HL-60 (cell line): Measurements from ENCODE around the gene SUN5.

Experiments
- DNase-seq, 2 experiments: peaks; one replicate each; pipeline ENCODE4 v3.0.0-alpha.2; 2010 to 2020; ENCODE audit warnings: low read depth in 1 of 2, low spot score in 1 of 2
- H3K27ac ChIP-seq: fragments of 250-450 bp; sonication (Bioruptor Pico); replicated peaks from 2 replicates; pipeline ENCODE4 v1.5.1; 2020; ENCODE audit warnings: mild to moderate bottlenecking, moderate library complexity
- H3K27me3 ChIP-seq: fragments of 250-450 bp; sonication (Bioruptor Pico); 2 replicates; pipeline ENCODE4 v1.5.1; 2021; ENCODE audit warnings: mild to moderate bottlenecking, moderate library complexity; ENCODE audit not compliant: insufficient read depth, poor library complexity, severe bottlenecking
- H3K4me3 ChIP-seq: replicated peaks from 2 replicates; pipeline ENCODE4 v1.5.1; 2011; ENCODE audit warnings: mild to moderate bottlenecking, control low read depth, low read length; ENCODE audit not compliant: insufficient read depth
- GABPA ChIP-seq: IDR thresholded peaks from 2 replicates; pipeline ENCODE4 v1.6.1; 2012; ENCODE audit warnings: low read depth
- POLR2AphosphoS5 ChIP-seq: IDR thresholded peaks from 2 replicates; pipeline ENCODE4 v1.6.1; 2012; ENCODE audit warnings: low read depth
- SPI1 ChIP-seq: IDR thresholded peaks from 2 replicates; pipeline ENCODE4 v1.6.1; 2012; ENCODE audit warnings: low read depth, mild to moderate bottlenecking, borderline replicate concordance
- long read RNA-seq: library from polyadenylated mRNA; unstranded; transcript quantifications from one replicate; pipeline ENCODE4 v2.0.0, GENCODE V29; 2020
- TF ChIP-seq, protein P1 (sequence below): IDR thresholded peaks from one replicate; pipeline ENCODE4 v1.5.1; 2011; ENCODE audit warnings: low read length, control low read depth, inconsistent platforms; ENCODE audit not compliant: insufficient read depth
- TF ChIP-seq, protein P2 (sequence below): IDR thresholded peaks from 2 replicates; pipeline ENCODE4 v1.6.1; 2012; ENCODE audit warnings: low read depth; ENCODE audit not compliant: insufficient replicate concordance

The SUN5 gene, protein sequence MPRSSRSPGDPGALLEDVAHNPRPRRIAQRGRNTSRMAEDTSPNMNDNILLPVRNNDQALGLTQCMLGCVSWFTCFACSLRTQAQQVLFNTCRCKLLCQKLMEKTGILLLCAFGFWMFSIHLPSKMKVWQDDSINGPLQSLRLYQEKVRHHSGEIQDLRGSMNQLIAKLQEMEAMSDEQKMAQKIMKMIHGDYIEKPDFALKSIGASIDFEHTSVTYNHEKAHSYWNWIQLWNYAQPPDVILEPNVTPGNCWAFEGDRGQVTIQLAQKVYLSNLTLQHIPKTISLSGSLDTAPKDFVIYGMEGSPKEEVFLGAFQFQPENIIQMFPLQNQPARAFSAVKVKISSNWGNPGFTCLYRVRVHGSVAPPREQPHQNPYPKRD
- long read RNA-seq, result 0 reads

DNA sequence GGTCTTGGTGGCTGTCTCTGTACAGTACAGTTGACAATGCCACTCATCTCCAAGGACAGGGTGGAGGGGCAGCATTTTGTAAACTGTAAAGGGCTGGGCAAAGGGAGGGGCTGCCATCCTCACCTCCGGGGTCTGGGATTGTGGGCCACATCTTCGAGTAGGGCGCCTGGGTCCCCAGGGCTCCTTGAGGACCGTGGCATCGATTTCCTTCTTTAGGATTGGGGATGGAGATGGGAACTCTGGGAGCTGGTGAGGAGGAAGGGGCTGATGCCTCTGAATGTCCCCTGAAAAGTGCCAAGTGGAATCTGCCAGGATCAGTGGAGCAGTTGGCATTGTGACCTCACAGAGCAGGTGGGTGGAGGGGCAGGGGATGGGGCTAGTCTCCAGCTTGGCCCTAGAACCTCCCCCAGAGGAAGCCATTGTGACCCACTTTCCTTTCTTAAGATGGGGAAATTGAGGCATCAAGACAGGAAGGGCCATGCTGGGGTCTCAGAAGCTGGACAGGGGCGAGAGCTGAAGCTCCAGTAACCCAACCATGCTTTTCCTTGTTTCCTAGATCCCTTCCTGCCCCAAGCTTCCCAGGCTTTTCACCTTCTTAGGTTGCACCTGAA is at the start of gene SUN5:
Gene SUN5, minus strand, starts transcription at position 293 of the 611 bp plus-strand sequence. Its CDS starts 93 bp downstream, at position 200.
- no peak for DNase-seq
- no peak within 1 kb of the TSS for H3K4me3 ChIP-seq
- no peaks in the 10 kb centered on the region for H3K27me3 ChIP-seq
- TF ChIP-seq SPI1 (no peak), POLR2AphosphoS5 (no peak), GABPA (no peak)
- TF ChIP-seq, protein P1, sequence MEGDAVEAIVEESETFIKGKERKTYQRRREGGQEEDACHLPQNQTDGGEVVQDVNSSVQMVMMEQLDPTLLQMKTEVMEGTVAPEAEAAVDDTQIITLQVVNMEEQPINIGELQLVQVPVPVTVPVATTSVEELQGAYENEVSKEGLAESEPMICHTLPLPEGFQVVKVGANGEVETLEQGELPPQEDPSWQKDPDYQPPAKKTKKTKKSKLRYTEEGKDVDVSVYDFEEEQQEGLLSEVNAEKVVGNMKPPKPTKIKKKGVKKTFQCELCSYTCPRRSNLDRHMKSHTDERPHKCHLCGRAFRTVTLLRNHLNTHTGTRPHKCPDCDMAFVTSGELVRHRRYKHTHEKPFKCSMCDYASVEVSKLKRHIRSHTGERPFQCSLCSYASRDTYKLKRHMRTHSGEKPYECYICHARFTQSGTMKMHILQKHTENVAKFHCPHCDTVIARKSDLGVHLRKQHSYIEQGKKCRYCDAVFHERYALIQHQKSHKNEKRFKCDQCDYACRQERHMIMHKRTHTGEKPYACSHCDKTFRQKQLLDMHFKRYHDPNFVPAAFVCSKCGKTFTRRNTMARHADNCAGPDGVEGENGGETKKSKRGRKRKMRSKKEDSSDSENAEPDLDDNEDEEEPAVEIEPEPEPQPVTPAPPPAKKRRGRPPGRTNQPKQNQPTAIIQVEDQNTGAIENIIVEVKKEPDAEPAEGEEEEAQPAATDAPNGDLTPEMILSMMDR, result no peak
- TF ChIP-seq, protein P2, sequence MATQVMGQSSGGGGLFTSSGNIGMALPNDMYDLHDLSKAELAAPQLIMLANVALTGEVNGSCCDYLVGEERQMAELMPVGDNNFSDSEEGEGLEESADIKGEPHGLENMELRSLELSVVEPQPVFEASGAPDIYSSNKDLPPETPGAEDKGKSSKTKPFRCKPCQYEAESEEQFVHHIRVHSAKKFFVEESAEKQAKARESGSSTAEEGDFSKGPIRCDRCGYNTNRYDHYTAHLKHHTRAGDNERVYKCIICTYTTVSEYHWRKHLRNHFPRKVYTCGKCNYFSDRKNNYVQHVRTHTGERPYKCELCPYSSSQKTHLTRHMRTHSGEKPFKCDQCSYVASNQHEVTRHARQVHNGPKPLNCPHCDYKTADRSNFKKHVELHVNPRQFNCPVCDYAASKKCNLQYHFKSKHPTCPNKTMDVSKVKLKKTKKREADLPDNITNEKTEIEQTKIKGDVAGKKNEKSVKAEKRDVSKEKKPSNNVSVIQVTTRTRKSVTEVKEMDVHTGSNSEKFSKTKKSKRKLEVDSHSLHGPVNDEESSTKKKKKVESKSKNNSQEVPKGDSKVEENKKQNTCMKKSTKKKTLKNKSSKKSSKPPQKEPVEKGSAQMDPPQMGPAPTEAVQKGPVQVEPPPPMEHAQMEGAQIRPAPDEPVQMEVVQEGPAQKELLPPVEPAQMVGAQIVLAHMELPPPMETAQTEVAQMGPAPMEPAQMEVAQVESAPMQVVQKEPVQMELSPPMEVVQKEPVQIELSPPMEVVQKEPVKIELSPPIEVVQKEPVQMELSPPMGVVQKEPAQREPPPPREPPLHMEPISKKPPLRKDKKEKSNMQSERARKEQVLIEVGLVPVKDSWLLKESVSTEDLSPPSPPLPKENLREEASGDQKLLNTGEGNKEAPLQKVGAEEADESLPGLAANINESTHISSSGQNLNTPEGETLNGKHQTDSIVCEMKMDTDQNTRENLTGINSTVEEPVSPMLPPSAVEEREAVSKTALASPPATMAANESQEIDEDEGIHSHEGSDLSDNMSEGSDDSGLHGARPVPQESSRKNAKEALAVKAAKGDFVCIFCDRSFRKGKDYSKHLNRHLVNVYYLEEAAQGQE, result no peak
- H3K27ac ChIP-seq, result no peak within 1 kb of the TSS

DNA sequence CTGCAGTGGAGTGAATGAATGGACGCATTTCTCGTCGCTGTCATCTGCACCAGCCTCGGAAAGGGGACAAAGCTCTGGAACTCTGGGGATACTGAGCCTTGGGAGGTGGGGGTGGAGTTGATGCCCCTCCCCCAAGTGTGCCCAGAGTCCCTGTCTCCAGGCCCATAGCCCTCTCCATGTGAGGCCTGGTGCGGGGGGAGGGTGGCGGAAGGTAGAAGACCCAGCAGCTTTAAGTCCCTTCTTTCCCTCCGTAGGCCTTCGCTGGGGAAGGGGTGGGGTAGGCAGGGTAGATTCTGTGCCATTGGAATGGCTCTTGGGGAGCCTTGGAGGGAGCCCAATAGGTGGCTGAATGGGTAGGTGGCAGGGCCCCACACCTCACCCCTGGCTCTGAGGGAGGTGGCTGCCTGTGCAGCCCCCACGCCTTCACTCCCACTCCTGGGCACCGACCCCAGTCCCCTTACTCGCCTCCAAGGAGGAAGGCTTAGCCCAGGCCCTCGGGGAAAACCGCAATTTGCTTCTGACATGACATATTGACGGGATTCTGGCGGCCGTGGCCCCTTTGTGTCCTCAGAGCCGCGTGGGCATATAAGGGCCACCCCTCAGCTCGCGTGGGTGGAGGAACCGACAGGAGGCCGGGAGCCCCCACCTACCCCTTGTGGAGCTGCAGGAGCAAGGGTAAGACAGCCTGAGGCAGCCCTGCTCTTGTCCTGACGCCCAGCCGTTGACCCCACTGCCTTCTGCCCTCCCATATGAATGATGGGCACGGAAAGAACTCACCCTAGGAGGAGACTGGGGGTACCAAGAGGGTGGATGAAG is 49.3 kb upstream of the SUN5 start, which contains the start of gene BPIFB3:
Gene BPIFB3, plus strand, starts transcription at position 613 of the 816 bp plus-strand sequence. CDS start 1,533 bp downstream, outside the sequence.
- Histone ChIP-seq H3K4me3 (no peak within 1 kb of the TSS), H3K27me3 (no peaks in the 10 kb centered on the region), H3K27ac (no peak within 1 kb of the TSS)
- no peak for DNase-seq
- TF ChIP-seq GABPA (no peak), POLR2AphosphoS5 (no peak), SPI1 (no peak)
- TF ChIP-seq, protein P1, result no peak
- TF ChIP-seq, protein P2, result no peak

DNA sequence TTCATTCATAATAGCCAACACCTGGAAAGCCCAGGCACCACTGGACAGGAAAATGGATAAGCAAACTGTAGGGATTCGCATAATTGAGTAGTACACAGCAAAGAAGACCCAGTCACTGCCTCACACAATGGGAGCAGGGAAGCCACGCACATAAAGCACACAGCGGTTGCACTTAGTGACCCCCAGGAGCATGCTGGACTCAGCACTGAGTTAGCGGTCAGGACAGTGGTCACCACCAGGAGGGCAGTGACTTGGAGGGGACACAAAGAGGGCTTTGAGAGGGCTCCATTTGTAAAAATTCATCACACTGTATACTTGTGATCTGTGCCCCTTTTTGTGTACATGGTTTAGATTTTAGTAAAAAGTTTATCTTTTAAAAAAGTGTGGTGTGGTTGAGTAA is 47.1 kb upstream of the SUN5 start:
- no peak overlapping the region for H3K4me3 ChIP-seq
- no peak for DNase-seq
- no peaks in the 10 kb centered on the region for H3K27me3 ChIP-seq
- TF ChIP-seq GABPA, result no peak
- no peak overlapping the region for H3K27ac ChIP-seq

DNA sequence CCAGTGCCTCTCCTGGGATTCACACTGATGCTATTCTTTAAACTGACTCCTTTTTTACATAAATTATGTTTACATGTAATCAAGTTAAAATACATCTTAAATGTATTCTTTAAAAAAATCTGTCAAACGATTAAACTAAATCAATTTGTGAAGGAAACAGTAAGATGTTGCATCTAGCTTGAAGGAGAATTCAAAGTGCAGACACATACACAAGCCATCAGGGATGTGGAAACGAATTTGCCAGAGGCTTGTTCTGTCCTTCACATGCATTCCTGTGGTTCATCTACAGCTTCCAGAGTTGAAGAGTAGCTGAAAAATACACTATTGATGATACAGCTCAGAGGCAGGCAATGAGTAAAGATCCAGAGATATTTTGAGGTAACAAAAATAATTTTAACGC is 42.2 kb upstream of the SUN5 start:
- TF ChIP-seq, protein P1, result no peak
- TF ChIP-seq, protein P2, result no peak
- TF ChIP-seq SPI1, result no peak
- H3K27ac ChIP-seq, result no peak overlapping the region
- H3K27me3 ChIP-seq, result no peaks in the 10 kb centered on the region
- no peak overlapping the region for H3K4me3 ChIP-seq
- no peak for DNase-seq
